Activated CD4-positive, alpha-beta T cell treated with anti-CD3 and anti-CD28 coated beads, Interleukin-2, amount 10 ng/mL, durations not matched to agents 7 days and 5 days (primary cell): ENCODE results near the gene HADH. TPM values are rescaled to one million over a fixed set of nuclear protein-coding genes. Genes with fewer than 3 reads are reported as not detected.

Experiments used
- CTCF ChIA-PET: fragments of 350-600 bp; sonication (Branson Sonifier 250); formaldehyde crosslinking; loops from one replicate; lab custom pipeline; 2021; ENCODE audit warnings: antibody characterized with exemption; lab: Charles Lee
- POLR2A ChIA-PET: fragments of 350-600 bp; sonication (Branson Sonifier 250); formaldehyde crosslinking; loops from one replicate; lab custom pipeline; 2021; ENCODE audit warnings: antibody characterized with exemption; lab: Charles Lee
- DNase-seq: peaks from one replicate; pipeline ENCODE4 v3.0.0-alpha.2; 2020
- H3K27ac Mint-ChIP-seq: one replicate; pipeline ENCODE4 v1.8.0; 2021; ENCODE audit warnings: mild to moderate bottlenecking, moderate library complexity, mixed read lengths
- H3K27me3 Mint-ChIP-seq: one replicate; pipeline ENCODE4 v1.8.0; 2021; ENCODE audit warnings: mixed read lengths
- H3K36me3 Mint-ChIP-seq: one replicate; pipeline ENCODE4 v1.8.0; 2021; ENCODE audit warnings: low read depth, mixed read lengths
- H3K4me1 Mint-ChIP-seq: one replicate; pipeline ENCODE4 v1.8.0; 2021; ENCODE audit warnings: mixed read lengths
- H3K4me3 Mint-ChIP-seq: one replicate; pipeline ENCODE4 v1.8.0; 2021; ENCODE audit warnings: mild to moderate bottlenecking, moderate library complexity, mixed read lengths
- H3K9me3 Mint-ChIP-seq: one replicate; pipeline ENCODE4 v1.8.0; 2021; ENCODE audit warnings: mixed read lengths
- total RNA-seq, 2 experiments: library from RNA; stranded (reverse); gene quantifications; one replicate each; pipeline ENCODE4 v1.2.3, GENCODE V29; 2021

The HADH gene
- total RNA-seq, 2 experiments from 2014 or later, result 68.1 to 73.1 TPM

GRCh38 chr4:108081256-108081655 lies 91.6 kb downstream of the HADH start:
- H3K4me3 Mint-ChIP-seq, result peak overlapping the region; percentile 42
- peak overlapping the region; percentile 81 for H3K27ac Mint-ChIP-seq
- H3K4me1 Mint-ChIP-seq, result peaks cover 69% of the 10 kb centered on the region
- H3K36me3 Mint-ChIP-seq, result peaks cover 75% of the 10 kb centered on the region
- DNase-seq, result peak; percentile 35
- ChIA-PET POLR2A (no interaction called here), CTCF (interaction anchor here (0.6 to 1.8 kb wide), 4 partner anchors 12 to 87 kb away, joined by 3 to 4 read pairs (median 4); partner anchors contain the start of gene LEF1)
- no peaks in the 10 kb centered on the region for H3K9me3 Mint-ChIP-seq
- H3K27me3 Mint-ChIP-seq, result no peaks in the 10 kb centered on the region

Other genes with a start within 250 kb of the HADH start
- under 1 TPM; 0.42 to 0.46 TPM for gene SGMS2, start 165.0 kb upstream of the HADH start, total RNA-seq
- 1 to 10 TPM; 3.6 to 3.8 TPM for gene CYP2U1, start 58.3 kb upstream of the HADH start, total RNA-seq
- gene LEF1, start 179.0 kb downstream of the HADH start, total RNA-seq, result 100 to 1,000 TPM; 386 to 498 TPM